A673 (cell line): Measurements from ENCODE around the gene SLC35E3. TPM values are rescaled to one million over a fixed set of nuclear protein-coding genes. Genes with fewer than 3 reads are reported as not detected.

Experiments
- BruUV-seq: library from RNA; stranded (reverse); fragments of 400-500 nt; replicated peaks from 2 replicates; lab custom pipeline; 2021; lab: Mats Ljungman, UMichigan
- CTCF ChIA-PET: fragments of 300-600 bp; sonication (Branson Sonifier 250); formaldehyde crosslinking; loops from one replicate; lab custom pipeline; 2022; ENCODE audit warnings: antibody characterized with exemption; lab: Charles Lee
- POLR2A ChIA-PET: fragments of 300-600 bp; sonication (Branson Sonifier 250); formaldehyde crosslinking; loops from one replicate; lab custom pipeline; 2022; ENCODE audit warnings: antibody characterized with exemption; ENCODE audit not compliant: low non-redundant PET; lab: Charles Lee
- DNase-seq: peaks from one replicate; pipeline ENCODE4 v3.0.0-alpha.2; 2015; ENCODE audit warnings: low spot score
- H3K27ac ChIP-seq: fragments of 200-600 bp; sonication (generic); 2 replicates; pipeline ENCODE4 v1.5.1; 2016; ENCODE audit warnings: mixed run types, low read depth, mild to moderate bottlenecking, mixed read lengths, antibody characterized with exemption, low read length; ENCODE audit not compliant: poor library complexity, severe bottlenecking
- H3K27me3 ChIP-seq: fragments of 200-600 bp; sonication (generic); replicated peaks from 2 replicates; pipeline ENCODE4 v1.6.1; 2017; ENCODE audit warnings: mixed run types, low read depth, mild to moderate bottlenecking, mixed read lengths, antibody characterized with exemption, low read length; ENCODE audit not compliant: insufficient read depth, poor library complexity
- H3K36me3 ChIP-seq: fragments of 200-600 bp; sonication (generic); 2 replicates; pipeline ENCODE4 v1.6.1; 2016; ENCODE audit warnings: mixed run types, mild to moderate bottlenecking, mixed read lengths, antibody characterized with exemption, low read length; ENCODE audit not compliant: insufficient read depth, poor library complexity, severe bottlenecking
- H3K4me1 ChIP-seq: fragments of 200-600 bp; sonication (generic); 2 replicates; pipeline ENCODE4 v1.6.1; 2017; ENCODE audit warnings: mixed run types, mild to moderate bottlenecking, mixed read lengths, antibody characterized with exemption, low read length; ENCODE audit not compliant: insufficient read depth, poor library complexity, severe bottlenecking
- H3K4me3 ChIP-seq: fragments of 200-600 bp; sonication (generic); 2 replicates; pipeline ENCODE4 v1.5.1; 2016; ENCODE audit warnings: low read depth, mixed run types, mild to moderate bottlenecking, mixed read lengths, low read length; ENCODE audit not compliant: poor library complexity, severe bottlenecking
- H3K9me3 ChIP-seq: fragments of 200-600 bp; sonication (generic); 2 replicates; pipeline ENCODE4 v1.6.1; 2016; ENCODE audit warnings: mixed run types, low read depth, mild to moderate bottlenecking, mixed read lengths, antibody characterized with exemption, low read length; ENCODE audit not compliant: poor library complexity, severe bottlenecking
- EZH2 ChIP-seq: fragments of 200-600 bp; sonication (generic); IDR thresholded peaks from 2 replicates; pipeline ENCODE4 v1.6.1; 2017; ENCODE audit warnings: borderline replicate concordance, low read depth, mild to moderate bottlenecking, mixed read lengths, antibody characterized with exemption, low read length; ENCODE audit not compliant: poor library complexity, severe bottlenecking
- intact Hi-C: fragments of 100-400 bp; cut with micrococcal nuclease; formaldehyde crosslinking; loops from one replicate; pipeline ENCODE4 v1.10.0; 2022; ENCODE audit not compliant: unreplicated experiment
- total RNA-seq: library from RNA; stranded (reverse); gene quantifications from 2 replicates; pipeline ENCODE4 v1.2.3, GENCODE V29; 2021
- TF ChIP-seq, protein P1 (sequence below): fragments of 300-800, 200-600 bp; sonication (generic); conservative IDR thresholded peaks from 2 replicates; pipeline ENCODE4 v1.5.1; 2017; ENCODE audit warnings: low read depth, mild to moderate bottlenecking, antibody characterized with exemption, low read length, moderate library complexity, mixed read lengths

Gene SLC35E3
- total RNA-seq, 1 experiment from 2014 or later: 10.1 TPM

DNA sequence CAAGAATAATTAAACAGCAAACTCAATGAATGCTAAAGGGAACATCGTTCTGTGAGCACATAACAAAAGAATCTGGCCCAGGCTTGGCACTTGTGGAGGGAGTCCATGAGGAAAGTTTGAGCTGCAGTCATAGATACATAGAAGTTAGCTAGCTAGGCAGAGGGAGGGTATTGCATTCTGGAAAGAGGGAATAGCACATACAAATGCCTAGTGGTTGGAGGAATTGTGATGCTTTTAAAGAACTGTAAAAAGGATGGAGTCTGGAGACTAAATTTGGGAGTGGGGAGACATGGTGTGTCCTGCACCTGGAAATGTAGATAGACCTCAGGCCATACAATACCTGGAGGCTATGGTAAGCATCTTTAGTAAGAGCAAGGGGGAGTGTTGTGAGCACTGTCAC is 24.0 kb downstream of the SLC35E3 start:
- H3K27me3 ChIP-seq: no peaks in the 10 kb centered on the region
- no peaks in the 10 kb centered on the region for H3K9me3 ChIP-seq
- no peak overlapping the region for H3K27ac ChIP-seq
- H3K4me3 ChIP-seq: no peak overlapping the region
- TF ChIP-seq EZH2: no peak
- TF ChIP-seq, protein P1, sequence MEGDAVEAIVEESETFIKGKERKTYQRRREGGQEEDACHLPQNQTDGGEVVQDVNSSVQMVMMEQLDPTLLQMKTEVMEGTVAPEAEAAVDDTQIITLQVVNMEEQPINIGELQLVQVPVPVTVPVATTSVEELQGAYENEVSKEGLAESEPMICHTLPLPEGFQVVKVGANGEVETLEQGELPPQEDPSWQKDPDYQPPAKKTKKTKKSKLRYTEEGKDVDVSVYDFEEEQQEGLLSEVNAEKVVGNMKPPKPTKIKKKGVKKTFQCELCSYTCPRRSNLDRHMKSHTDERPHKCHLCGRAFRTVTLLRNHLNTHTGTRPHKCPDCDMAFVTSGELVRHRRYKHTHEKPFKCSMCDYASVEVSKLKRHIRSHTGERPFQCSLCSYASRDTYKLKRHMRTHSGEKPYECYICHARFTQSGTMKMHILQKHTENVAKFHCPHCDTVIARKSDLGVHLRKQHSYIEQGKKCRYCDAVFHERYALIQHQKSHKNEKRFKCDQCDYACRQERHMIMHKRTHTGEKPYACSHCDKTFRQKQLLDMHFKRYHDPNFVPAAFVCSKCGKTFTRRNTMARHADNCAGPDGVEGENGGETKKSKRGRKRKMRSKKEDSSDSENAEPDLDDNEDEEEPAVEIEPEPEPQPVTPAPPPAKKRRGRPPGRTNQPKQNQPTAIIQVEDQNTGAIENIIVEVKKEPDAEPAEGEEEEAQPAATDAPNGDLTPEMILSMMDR: no peak
- CTCF ChIA-PET: no interaction called here
- no peak for DNase-seq
- BruUV-seq: no TSS peak
- H3K4me1 ChIP-seq: no peaks in the 10 kb centered on the region
- POLR2A ChIA-PET: no interaction called here
- no peaks in the 10 kb centered on the region for H3K36me3 ChIP-seq
- intact Hi-C loops: no loop called here

DNA sequence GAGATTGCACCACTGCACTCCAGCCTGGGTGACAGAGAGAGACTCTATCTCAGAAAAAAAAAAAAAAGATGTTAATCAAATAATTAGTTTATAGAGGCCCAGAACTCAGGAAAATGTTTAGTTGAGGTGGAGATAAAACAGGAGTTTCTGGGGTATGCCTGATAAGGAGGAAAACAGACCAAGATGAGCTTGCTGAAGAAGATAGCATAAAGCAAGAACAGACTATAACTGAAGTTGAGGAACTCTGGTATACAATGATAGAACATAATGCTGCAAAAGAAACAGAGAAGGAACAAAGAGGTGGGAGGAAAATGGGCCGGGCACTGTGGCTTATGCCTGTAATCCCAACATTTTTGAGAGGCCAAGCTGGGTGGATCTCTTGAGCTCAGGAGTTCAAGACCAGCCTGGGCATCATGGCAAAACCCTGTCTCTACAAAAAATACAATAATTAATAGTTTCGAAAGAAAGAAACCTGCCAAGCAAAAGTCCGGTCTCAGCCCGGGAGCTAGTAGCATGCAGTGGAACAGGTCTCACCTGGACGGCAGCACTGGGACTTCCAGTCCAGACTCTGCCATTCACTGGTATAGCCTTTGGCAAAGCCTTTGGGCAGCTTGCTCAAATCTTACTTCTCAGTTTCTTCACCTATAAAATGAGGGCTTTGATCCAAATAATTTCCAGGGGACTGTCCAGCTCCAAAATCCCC is 25.4 kb downstream of the SLC35E3 start:
- H3K36me3 ChIP-seq: no peaks in the 10 kb centered on the region
- no peaks in the 10 kb centered on the region for H3K9me3 ChIP-seq
- TF ChIP-seq EZH2: no peak
- TF ChIP-seq, protein P1: no peak
- intact Hi-C loops: no loop called here
- H3K27me3 ChIP-seq: no peaks in the 10 kb centered on the region
- no peak overlapping the region for H3K4me3 ChIP-seq
- no TSS peak for BruUV-seq
- no peak for DNase-seq
- CTCF ChIA-PET: no interaction called here
- H3K4me1 ChIP-seq: no peaks in the 10 kb centered on the region
- H3K27ac ChIP-seq: no peak overlapping the region
- POLR2A ChIA-PET: no interaction called here

DNA sequence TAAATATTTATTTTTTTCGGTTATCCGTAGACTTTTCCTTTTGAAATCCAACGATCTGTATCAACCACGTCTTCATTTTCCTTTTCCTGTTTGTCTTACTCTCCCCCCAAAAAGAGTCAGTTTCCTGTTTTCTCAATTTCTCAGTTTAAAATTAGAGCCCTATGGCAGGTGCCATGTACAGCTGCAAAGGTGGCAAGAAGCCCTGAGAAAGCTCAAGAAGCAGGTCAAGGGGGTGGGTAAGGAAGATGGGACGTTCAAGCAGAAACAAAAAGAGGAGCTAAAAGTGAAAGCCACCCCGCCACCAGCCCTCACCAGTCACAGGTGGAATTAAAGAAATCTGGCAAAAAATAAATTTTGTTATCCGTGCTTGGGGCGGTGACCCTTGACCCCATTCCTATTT is 26.7 kb downstream of the SLC35E3 start:
- no peak for DNase-seq
- BruUV-seq: no TSS peak
- H3K4me1 ChIP-seq: no peaks in the 10 kb centered on the region
- ChIA-PET CTCF (no interaction called here), POLR2A (no interaction called here)
- no peak overlapping the region for H3K4me3 ChIP-seq
- H3K36me3 ChIP-seq: no peaks in the 10 kb centered on the region
- no peak overlapping the region for H3K27ac ChIP-seq
- TF ChIP-seq EZH2: no peak
- TF ChIP-seq, protein P1: no peak
- H3K27me3 ChIP-seq: no peaks in the 10 kb centered on the region
- intact Hi-C loops: no loop called here
- no peaks in the 10 kb centered on the region for H3K9me3 ChIP-seq
